Caco-2 (cell line): ENCODE results near the gene TTC39B. TPM values are rescaled to one million over a fixed set of nuclear protein-coding genes. Genes with fewer than 3 reads are reported as not detected.

Experiments
- BruUV-seq: library from RNA; stranded (reverse); fragments of 400-500 nt; replicated peaks from 2 replicates; lab custom pipeline; 2021; lab: Mats Ljungman, UMichigan
- CTCF ChIA-PET: fragments of 300-600 bp; sonication (Branson Sonifier 250); formaldehyde crosslinking; loops from one replicate; lab custom pipeline; 2022; ENCODE audit warnings: antibody characterized with exemption; lab: Charles Lee
- POLR2A ChIA-PET: fragments of 300-600 bp; sonication (Branson Sonifier 250); formaldehyde crosslinking; loops from one replicate; lab custom pipeline; 2022; ENCODE audit warnings: antibody characterized with exemption; lab: Charles Lee
- DNase-seq, 2 experiments: peaks; one replicate each; pipeline versions ENCODE4 v3.0.0 to v3.0.0-alpha.2; 2020 to 2022
- H3K27me3 ChIP-seq: replicated peaks from 2 replicates; pipeline ENCODE4 v1.6.0; 2011; ENCODE audit warnings: low read length; ENCODE audit not compliant: control insufficient read depth, insufficient read depth
- H3K36me3 ChIP-seq: 2 replicates; pipeline ENCODE4 v1.5.1; 2011; ENCODE audit warnings: low read length; ENCODE audit not compliant: control insufficient read depth, insufficient read depth
- H3K4me1 ChIP-seq: fragments of 250-450 bp; sonication (Bioruptor Pico); 2 replicates; pipeline ENCODE4 v1.5.1; 2020; ENCODE audit warnings: mild to moderate bottlenecking
- H3K4me3 ChIP-seq: 2 replicates; pipeline ENCODE4 v1.5.1; 2011; ENCODE audit warnings: low read depth, mild to moderate bottlenecking, control low read depth, low read length
- H3K9me3 ChIP-seq: fragments of 250-450 bp; sonication (Bioruptor Pico); 2 replicates; pipeline ENCODE4 v1.5.1; 2020; ENCODE audit warnings: mild to moderate bottlenecking, moderate library complexity
- H3K27ac Mint-ChIP-seq: one replicate; pipeline ENCODE4 v1.8.0; 2022; ENCODE audit warnings: mixed read lengths; ENCODE audit not compliant: unreplicated experiment
- H3K27me3 Mint-ChIP-seq: one replicate; pipeline ENCODE4 v1.8.0; 2022; ENCODE audit warnings: mixed read lengths; ENCODE audit not compliant: insufficient read depth, unreplicated experiment
- H3K36me3 Mint-ChIP-seq: one replicate; pipeline ENCODE4 v1.8.0; 2022; ENCODE audit warnings: mild to moderate bottlenecking, mixed read lengths; ENCODE audit not compliant: insufficient read depth, unreplicated experiment
- H3K4me1 Mint-ChIP-seq: one replicate; pipeline ENCODE4 v1.8.0; 2022; ENCODE audit warnings: low read depth, mixed read lengths; ENCODE audit not compliant: unreplicated experiment
- H3K4me3 Mint-ChIP-seq: one replicate; pipeline ENCODE4 v1.8.0; 2022; ENCODE audit warnings: mild to moderate bottlenecking, moderate library complexity, mixed read lengths; ENCODE audit not compliant: unreplicated experiment
- H3K9me3 Mint-ChIP-seq: one replicate; pipeline ENCODE4 v1.8.0; 2022; ENCODE audit warnings: mixed read lengths; ENCODE audit not compliant: unreplicated experiment
- intact Hi-C: fragments of 100-400 bp; cut with micrococcal nuclease; formaldehyde crosslinking; loops from one replicate; pipeline ENCODE4 v1.10.0; 2022; ENCODE audit not compliant: unreplicated experiment
- total RNA-seq: library from RNA; stranded (reverse); gene quantifications from 2 replicates; pipeline ENCODE4 v1.2.3, GENCODE V29; 2022
- TF ChIP-seq, protein P1 (sequence below), 2 experiments: fragments of 200-600 bp in 1 of 2; IDR thresholded peaks; 1 replicate in 1 of 2; 2 replicates in 1 of 2; pipeline versions ENCODE4 v1.5.1 to v1.8.0; 2011 to 2022; ENCODE audit warnings: antibody characterized with exemption in 1 of 2, control low read depth in 1 of 2, inconsistent platforms in 1 of 2, low read depth in 1 of 2, low read length in 1 of 2, mild to moderate bottlenecking in 1 of 2, moderate library complexity in 1 of 2; ENCODE audit not compliant: insufficient read depth in 1 of 2, severe bottlenecking in 1 of 2, unreplicated experiment in 1 of 2

TTC39B gene
- total RNA-seq, 1 experiment from 2014 or later = 6.9 TPM

DNA sequence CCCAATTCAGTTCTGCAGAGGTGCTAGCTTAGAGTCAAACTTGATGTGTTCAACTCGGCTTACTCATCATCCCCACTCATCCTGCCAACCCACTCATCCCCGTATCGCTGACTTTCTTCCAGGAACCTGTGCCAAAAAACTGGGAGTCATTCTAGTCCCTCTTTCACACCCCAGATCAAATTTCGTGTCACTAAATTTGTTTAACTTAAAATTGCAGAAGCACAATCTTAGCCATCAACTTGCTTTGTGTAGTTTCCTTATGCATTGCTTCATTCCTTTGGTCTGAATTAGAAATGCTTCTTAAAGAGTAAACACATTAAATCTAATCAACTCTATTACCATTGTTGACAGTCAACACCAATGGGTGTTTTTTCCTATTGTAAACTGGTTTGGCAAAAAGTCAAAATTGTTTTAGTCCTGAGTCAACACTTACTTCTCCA, 162.4 kb downstream of the TTC39B start:
- Mint-ChIP-seq H3K4me1 (no peaks in the 10 kb centered on the region), H3K27ac (no peak overlapping the region), H3K27me3 (peaks cover 9% of the 10 kb centered on the region), H3K9me3 (no peaks in the 10 kb centered on the region), H3K4me3 (no peak overlapping the region), H3K36me3 (no peaks in the 10 kb centered on the region)
- ChIA-PET CTCF (no interaction called here), POLR2A (no interaction called here)
- intact Hi-C loops = no loop called here
- no peaks in the 10 kb centered on the region for H3K36me3 ChIP-seq
- no peak overlapping the region for H3K4me3 ChIP-seq
- TF ChIP-seq, protein P1, sequence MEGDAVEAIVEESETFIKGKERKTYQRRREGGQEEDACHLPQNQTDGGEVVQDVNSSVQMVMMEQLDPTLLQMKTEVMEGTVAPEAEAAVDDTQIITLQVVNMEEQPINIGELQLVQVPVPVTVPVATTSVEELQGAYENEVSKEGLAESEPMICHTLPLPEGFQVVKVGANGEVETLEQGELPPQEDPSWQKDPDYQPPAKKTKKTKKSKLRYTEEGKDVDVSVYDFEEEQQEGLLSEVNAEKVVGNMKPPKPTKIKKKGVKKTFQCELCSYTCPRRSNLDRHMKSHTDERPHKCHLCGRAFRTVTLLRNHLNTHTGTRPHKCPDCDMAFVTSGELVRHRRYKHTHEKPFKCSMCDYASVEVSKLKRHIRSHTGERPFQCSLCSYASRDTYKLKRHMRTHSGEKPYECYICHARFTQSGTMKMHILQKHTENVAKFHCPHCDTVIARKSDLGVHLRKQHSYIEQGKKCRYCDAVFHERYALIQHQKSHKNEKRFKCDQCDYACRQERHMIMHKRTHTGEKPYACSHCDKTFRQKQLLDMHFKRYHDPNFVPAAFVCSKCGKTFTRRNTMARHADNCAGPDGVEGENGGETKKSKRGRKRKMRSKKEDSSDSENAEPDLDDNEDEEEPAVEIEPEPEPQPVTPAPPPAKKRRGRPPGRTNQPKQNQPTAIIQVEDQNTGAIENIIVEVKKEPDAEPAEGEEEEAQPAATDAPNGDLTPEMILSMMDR (IDR thresholded peaks at IDR 0.05; ENCODE audit: insufficient read depth in 1 of 2, low read depth in 1 of 2, low read length in 1 of 2, severe bottlenecking in 1 of 2, unreplicated experiment in 1 of 2) = no peak
- H3K9me3 ChIP-seq = no peaks in the 10 kb centered on the region
- no peak for DNase-seq
- no peaks in the 10 kb centered on the region for H3K27me3 ChIP-seq
- BruUV-seq = no TSS peak
- no peaks in the 10 kb centered on the region for H3K4me1 ChIP-seq

GRCh38 chr9:15142878-15143534, 164.0 kb downstream of the TTC39B start:
- H3K4me3 ChIP-seq = no peak overlapping the region
- no peaks in the 10 kb centered on the region for H3K27me3 ChIP-seq
- DNase-seq = peak in 1 of 2 experiments; percentile 22
- TF ChIP-seq, protein P1 (IDR thresholded peaks at IDR 0.05; ENCODE audit: insufficient read depth in 1 of 2, low read depth in 1 of 2, low read length in 1 of 2, severe bottlenecking in 1 of 2, unreplicated experiment in 1 of 2) = peak; percentile 47 to 60
- no peaks in the 10 kb centered on the region for H3K4me1 ChIP-seq
- no peaks in the 10 kb centered on the region for H3K36me3 ChIP-seq
- Mint-ChIP-seq H3K4me1 (no peaks in the 10 kb centered on the region), H3K27me3 (peaks cover 9% of the 10 kb centered on the region), H3K27ac (no peak overlapping the region), H3K4me3 (no peak overlapping the region), H3K36me3 (no peaks in the 10 kb centered on the region), H3K9me3 (no peaks in the 10 kb centered on the region)
- POLR2A ChIA-PET = no interaction called here
- no peaks in the 10 kb centered on the region for H3K9me3 ChIP-seq
- intact Hi-C loops = loop anchor here (2.0 kb wide), 1 partner anchor 38 kb away; no protein-coding TSS in a partner anchor
- CTCF ChIA-PET = no interaction called here
- no TSS peak for BruUV-seq

DNA sequence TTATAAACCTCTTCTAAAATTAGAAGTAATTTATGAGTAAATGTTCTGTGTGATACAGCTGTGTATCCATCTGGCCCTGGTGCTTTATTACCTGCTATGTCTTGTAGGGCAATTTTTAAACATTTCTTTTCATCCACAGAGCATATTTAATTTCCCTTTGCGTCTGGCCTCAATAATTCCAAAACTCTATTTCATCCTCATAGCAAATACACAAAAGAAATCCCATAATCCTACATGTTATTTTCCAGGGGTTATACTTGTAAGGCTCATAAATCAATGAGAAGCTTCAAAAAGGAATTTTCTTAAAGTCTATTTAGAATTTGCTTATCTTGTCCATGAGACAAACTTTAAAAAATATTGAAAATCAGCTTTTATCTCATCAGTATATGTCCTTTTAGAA, 167.0 kb downstream of the TTC39B start:
- POLR2A ChIA-PET = no interaction called here
- Histone ChIP-seq H3K9me3 (no peaks in the 10 kb centered on the region), H3K27me3 (no peaks in the 10 kb centered on the region), H3K36me3 (no peaks in the 10 kb centered on the region), H3K4me1 (no peaks in the 10 kb centered on the region), H3K4me3 (no peak overlapping the region)
- Mint-ChIP-seq H3K4me1 (no peaks in the 10 kb centered on the region), H3K9me3 (no peaks in the 10 kb centered on the region), H3K27ac (no peak overlapping the region), H3K27me3 (peaks cover 9% of the 10 kb centered on the region), H3K4me3 (no peak overlapping the region), H3K36me3 (no peaks in the 10 kb centered on the region)
- BruUV-seq = no TSS peak
- CTCF ChIA-PET = no interaction called here
- intact Hi-C loops = no loop called here
- DNase-seq = no peak
- TF ChIP-seq, protein P1 (IDR thresholded peaks at IDR 0.05; ENCODE audit: insufficient read depth in 1 of 2, low read depth in 1 of 2, low read length in 1 of 2, severe bottlenecking in 1 of 2, unreplicated experiment in 1 of 2) = no peak
